Fibroblast of mammary gland (primary cell): Measurements from ENCODE around the gene SLC12A9.

Source experiments
- DNase-seq: peaks from one replicate; pipeline ENCODE4 v3.0.0-alpha.2; 2010; ENCODE audit warnings: low read depth
- H3K4me3 ChIP-seq: 2 replicates; pipeline ENCODE4 v1.5.1; 2011; ENCODE audit warnings: low read depth, mild to moderate bottlenecking, low read length, moderate library complexity; ENCODE audit not compliant: control insufficient read depth
- CTCF ChIP-seq: conservative IDR thresholded peaks from 2 replicates; pipeline ENCODE4 v1.5.1; 2011; ENCODE audit warnings: low read depth, low read length, inconsistent platforms; ENCODE audit not compliant: control insufficient read depth, insufficient read depth

Gene SLC12A9

DNA sequence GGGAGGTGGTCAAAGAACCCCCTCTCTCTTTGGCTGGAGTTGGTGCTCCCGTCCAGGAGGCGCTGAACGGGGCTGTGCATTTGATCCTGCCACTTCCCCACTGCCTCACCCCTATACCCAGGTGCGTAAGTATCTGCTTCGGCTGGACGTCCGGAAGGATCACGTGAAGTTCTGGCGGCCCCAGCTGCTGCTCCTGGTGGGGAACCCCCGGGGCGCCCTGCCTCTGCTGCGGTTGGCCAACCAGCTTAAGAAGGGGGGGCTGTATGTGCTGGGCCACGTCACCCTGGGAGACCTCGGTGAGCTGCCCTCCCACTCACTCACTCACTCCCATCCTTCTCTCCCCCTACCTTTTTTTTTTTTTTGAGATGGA, 9.1 kb downstream of the SLC12A9 start:
- H3K4me3 ChIP-seq = no peak overlapping the region
- no peak for TF ChIP-seq CTCF

DNA sequence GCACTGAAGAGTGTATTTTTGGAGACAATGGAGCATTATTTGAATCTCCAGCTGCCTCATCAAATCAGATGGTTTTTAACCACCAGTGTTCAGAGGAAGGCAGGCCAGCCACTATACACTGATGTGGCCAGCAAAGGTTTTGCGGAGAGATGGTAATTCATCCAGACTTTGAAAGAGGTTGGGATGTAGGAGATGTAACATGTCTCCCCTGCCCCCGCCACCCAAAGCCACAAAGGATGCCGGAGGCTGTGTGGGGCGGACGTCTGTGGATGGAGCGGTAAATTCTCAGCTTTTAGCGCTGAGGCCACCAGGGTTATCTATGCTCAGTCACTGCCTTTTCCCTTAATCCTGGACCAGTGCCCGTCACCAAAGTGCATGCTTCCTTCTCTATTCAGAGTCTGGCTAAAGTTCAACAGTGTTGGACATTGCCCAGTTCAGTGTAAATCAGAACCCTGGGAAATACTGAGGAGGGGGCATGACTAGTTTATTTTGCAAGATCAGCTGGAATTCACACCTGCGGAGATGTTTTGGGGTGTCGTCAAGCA, 11.0 kb downstream of the SLC12A9 start:
- TF ChIP-seq CTCF = no peak
- H3K4me3 ChIP-seq = no peak overlapping the region
- no peak for DNase-seq

More for the DNA sequence above, 9.1 kb downstream of the SLC12A9 start:
- DNase-seq = no peak

- no peak overlapping the region for H3K4me3 ChIP-seq
- TF ChIP-seq CTCF = no peak
- no peak for DNase-seq
Measured at GRCh38 chr7:100864263-100864845, 11.8 kb downstream of the SLC12A9 start.

DNA sequence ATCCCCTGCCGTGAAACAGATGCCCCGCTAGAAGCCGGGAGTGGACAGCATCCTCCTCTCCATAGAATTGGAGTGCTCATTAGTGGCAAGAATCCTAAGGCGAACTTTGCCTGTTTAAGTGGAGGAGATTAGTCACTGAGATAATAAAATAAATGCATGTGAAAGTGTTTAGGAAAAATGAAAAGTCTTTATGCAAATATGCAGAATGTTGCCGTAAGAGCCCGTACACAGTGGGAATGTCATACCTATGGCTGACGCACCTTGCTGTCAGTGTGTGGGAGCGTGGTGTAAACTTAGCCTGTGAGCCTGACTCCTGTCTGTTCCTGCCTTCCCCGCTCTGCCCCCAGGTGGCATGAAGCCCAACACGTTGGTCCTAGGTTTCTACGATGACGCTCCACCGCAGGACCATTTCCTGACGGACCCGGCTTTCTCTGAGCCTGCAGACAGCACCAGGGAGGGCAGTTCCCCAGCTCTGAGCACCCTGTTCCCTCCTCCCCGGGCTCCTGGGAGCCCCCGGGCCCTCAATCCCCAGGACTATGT, 12.9 kb downstream of the SLC12A9 start:
- DNase-seq = no peak
- no peak for TF ChIP-seq CTCF
- H3K4me3 ChIP-seq = no peak overlapping the region

DNA sequence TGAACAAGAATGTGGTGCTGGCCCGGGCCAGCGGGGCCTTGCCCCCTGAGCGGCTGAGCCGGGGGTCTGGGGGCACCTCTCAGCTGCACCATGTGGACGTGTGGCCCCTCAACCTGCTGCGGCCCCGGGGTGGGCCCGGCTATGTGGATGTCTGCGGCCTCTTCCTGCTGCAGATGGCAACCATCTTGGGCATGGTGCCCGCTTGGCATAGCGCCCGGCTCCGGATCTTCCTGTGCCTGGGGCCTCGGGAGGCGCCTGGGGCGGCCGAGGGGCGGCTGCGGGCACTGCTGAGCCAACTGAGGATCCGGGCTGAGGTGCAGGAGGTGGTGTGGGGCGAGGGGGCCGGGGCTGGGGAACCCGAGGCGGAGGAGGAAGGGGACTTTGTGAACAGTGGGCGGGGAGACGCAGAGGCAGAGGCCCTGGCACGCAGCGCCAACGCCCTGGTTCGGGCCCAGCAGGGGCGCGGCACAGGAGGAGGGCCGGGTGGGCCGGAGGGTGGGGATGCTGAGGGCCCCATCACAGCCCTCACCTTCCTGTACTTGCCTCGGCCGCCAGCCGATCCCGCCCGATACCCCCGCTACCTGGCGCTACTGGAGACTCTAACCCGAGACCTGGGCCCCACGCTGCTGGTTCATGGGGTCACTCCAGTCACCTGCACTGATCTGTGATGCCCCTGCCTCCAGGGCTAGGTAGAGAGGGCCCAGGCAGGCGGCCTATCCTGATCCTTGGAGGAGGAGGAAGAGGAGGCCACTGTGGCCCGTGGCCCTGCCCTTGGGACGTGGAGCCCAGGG, 13.6 kb downstream of the SLC12A9 start:
- no peak overlapping the region for H3K4me3 ChIP-seq
- TF ChIP-seq CTCF = no peak
- no peak for DNase-seq

- no peak for DNase-seq
Measured at GRCh38 chr7:100866729-100867039, 14.2 kb downstream of the SLC12A9 start.

More at GRCh38 chr7:100866729-100867039, 14.2 kb downstream of the SLC12A9 start:
- peak overlapping the region; percentile 88 for H3K4me3 ChIP-seq
- TF ChIP-seq CTCF = no peak
